ENCODE measurements around the gene ARMH2.
"Not testable (repeated sequence)": the region's sequence is repeated elsewhere in the genome, so short reads cannot be mapped to it uniquely, and the experiment has no call there.

Gene ARMH2

DNA sequence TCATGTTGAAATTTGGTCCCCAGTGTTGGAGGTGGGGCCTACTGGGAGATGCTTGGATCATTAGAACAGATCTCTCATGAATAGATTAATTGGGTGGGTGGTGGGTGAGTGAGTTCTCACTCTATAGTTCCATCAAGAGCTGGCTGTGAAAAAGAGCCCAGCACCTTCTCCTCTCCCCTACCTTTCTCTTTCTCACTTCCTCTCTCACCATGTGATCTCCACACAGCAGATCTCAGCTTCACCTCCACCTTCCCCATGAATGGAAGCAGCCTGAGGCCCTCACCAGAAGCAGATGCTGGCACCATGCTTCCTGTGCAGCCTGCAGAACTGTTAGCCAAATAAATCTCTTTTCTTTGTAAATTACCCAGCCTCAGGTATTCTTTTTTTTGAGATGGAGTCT, 36.9 kb downstream of the ARMH2 start:
- DNase-seq = no peak

GRCh38 chr6:24761193-24761835, 37.4 kb downstream of the ARMH2 start:
- DNase-seq = peak; percentile 23

GRCh38 chr6:24760210-24760609, 38.5 kb downstream of the ARMH2 start:
- DNase-seq = no peak

- DNase-seq = no peak
Observed at GRCh38 chr6:24759718-24760117, 39.0 kb downstream of the ARMH2 start.

DNA sequence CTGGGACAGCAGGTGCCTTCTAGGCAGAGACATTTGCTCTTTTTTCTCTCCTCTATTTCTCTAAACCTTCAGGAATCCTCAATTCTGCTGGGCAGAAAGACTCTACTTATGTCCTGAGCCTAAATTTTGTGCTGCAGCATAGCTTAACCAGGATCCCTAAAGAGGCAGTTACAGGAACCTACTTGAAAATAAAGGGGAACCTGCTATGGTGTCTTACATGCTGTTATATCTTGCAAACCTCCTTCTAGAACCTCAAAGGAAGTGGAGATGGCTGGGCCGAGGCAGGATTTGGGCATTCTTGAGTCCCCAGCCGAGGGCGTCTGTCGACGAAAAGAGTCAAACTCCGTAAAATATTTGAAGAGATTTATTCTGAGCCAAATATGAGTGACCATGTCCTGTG, 41.1 kb downstream of the ARMH2 start:
- no peak for DNase-seq

GRCh38 chr6:24755279-24755678, 43.4 kb downstream of the ARMH2 start:
- DNase-seq = no peak

DNA sequence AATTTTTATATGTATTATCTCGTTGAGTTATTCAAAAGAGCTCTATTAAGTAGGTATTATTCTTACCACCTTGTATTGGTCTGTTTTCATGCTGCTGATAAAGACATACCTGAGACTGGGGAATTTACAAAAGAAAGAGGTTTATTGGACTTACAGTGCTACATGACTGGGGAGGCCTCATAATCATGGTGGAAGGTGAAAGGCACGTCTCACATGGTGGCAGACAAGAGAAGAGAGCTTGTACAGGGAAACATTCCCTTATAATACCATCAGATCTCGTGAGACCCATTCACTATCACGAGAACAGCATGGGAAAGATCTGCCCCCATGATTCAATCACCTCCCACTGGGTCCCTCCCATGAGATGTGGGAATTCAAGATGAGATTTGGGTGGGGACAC, 44.3 kb downstream of the ARMH2 start:
- not testable (repeated sequence) for DNase-seq

DNA sequence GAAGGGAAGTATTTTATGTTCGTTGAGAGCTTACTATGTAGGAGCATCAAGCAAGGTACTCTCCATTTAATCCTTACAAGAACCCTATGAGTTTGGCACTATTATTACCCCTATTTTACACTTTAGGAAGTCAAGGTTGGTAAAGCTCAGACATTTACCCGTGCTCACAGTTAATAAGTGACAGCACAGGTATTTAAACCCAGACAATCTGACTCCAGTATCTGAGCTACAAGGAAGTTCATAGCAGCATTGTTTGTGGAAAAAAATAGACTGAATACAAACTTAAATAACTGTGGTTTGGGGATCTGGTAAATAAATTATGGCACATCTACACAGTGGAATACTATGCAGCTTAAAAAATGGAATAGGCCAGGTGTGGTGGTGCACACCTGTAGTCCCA, 45.2 kb downstream of the ARMH2 start:
- no peak for DNase-seq

DNA sequence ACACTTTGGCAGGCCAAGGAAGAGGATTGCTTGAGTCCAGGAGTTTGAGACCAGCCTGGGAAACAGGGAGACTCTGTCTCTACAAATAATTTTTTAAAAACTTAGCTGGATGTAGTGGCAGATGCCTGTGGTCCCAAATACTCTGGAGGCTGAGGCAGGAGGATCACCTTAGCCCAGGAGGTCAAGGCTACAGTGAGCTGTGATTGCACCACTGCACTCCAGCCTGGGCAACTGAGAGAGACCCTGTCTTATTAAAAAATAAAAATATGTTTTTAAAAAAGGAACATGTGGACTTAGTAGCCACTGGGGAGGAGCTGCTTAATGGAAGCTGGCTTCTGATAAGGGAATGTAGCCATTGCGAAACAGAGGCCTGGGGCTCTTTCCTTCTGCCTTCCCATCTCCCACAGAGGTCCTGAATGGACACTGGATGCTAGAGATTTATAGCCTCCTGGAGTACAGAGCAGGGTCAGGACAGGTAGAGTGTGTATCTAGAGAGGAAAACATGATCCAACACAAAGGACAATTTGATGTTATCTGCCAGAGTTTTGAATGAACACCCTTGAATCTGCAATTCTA, 45.7 kb downstream of the ARMH2 start:
- DNase-seq = no peak

- DNase-seq = no peak
Observed at GRCh38 chr6:24752503-24752902, 46.2 kb downstream of the ARMH2 start.

- peak; percentile 54 for DNase-seq
Observed at GRCh38 chr6:24750878-24751277, 47.8 kb downstream of the ARMH2 start.

DNA sequence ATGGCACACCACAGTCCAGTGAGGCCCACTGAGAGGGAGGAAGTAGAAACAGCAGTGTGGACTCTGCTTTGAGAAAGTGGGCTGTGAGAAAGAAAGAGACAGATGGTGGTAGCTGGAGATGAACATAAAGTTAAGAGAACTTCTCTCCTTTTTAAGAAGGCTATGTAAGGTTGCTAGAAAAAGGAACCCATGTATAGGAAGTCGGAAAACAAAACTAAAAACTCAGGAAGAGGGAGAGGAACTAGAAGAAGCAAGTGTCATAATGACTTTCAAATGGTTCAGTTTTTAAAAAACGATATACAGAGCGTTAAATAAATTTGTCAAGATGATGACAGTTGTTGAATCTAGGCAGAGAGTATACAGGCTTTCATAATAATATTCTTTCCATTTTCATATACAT, 49.4 kb downstream of the ARMH2 start:
- no peak for DNase-seq

Measured in NCI-H82 (cell line).